Measurements from ENCODE around the gene MRPS23.

The MRPS23 gene

GRCh38 chr17:57886020-57886419 is 36.2 kb upstream of the MRPS23 start:
- no peak overlapping the region for H3K4me3 ChIP-seq (replicated peaks; ENCODE audit: low read depth, low read length)
- no peak for TF ChIP-seq CTCF (IDR thresholded peaks at IDR 0.05; ENCODE audit: low read depth, low read length, missing control alignments)
- no peak for DNase-seq (ENCODE audit: extremely low read depth, low read depth)

- no peak overlapping the region for H3K4me3 ChIP-seq (replicated peaks; ENCODE audit: low read depth, low read length)
- TF ChIP-seq CTCF (IDR thresholded peaks at IDR 0.05; ENCODE audit: low read depth, low read length, missing control alignments) = no peak
- DNase-seq (ENCODE audit: extremely low read depth, low read depth) = no peak
Observed at GRCh38 chr17:57885148-57885915, 35.5 kb upstream of the MRPS23 start.

GRCh38 chr17:57881783-57882351 is 32.0 kb upstream of the MRPS23 start:
- no peak for DNase-seq (ENCODE audit: extremely low read depth, low read depth)
- no peak for TF ChIP-seq CTCF (IDR thresholded peaks at IDR 0.05; ENCODE audit: low read depth, low read length, missing control alignments)
- no peak overlapping the region for H3K4me3 ChIP-seq (replicated peaks; ENCODE audit: low read depth, low read length)

GRCh38 chr17:57881143-57881542 is 31.3 kb upstream of the MRPS23 start:
- no peak for DNase-seq (ENCODE audit: extremely low read depth, low read depth)
- no peak overlapping the region for H3K4me3 ChIP-seq (replicated peaks; ENCODE audit: low read depth, low read length)
- no peak for TF ChIP-seq CTCF (IDR thresholded peaks at IDR 0.05; ENCODE audit: low read depth, low read length, missing control alignments)

- no peak for DNase-seq (ENCODE audit: extremely low read depth, low read depth)
- H3K4me3 ChIP-seq (replicated peaks; ENCODE audit: low read depth, low read length) = no peak overlapping the region
- no peak for TF ChIP-seq CTCF (IDR thresholded peaks at IDR 0.05; ENCODE audit: low read depth, low read length, missing control alignments)
Observed at GRCh38 chr17:57880086-57880456, 30.2 kb upstream of the MRPS23 start.

GRCh38 chr17:57879437-57880085 is 29.7 kb upstream of the MRPS23 start:
- no peak for TF ChIP-seq CTCF (IDR thresholded peaks at IDR 0.05; ENCODE audit: low read depth, low read length, missing control alignments)
- no peak overlapping the region for H3K4me3 ChIP-seq (replicated peaks; ENCODE audit: low read depth, low read length)
- no peak for DNase-seq (ENCODE audit: extremely low read depth, low read depth)

Measured in HFF-Myc (cell line).